ENCODE results near the gene MRPS9. TPM values are rescaled to one million over a fixed set of nuclear protein-coding genes. Genes with fewer than 3 reads are reported as not detected.

MRPS9 gene
- total RNA-seq, 1 donor from 2014 or later: 16.8 TPM

GRCh38 chr2:105056245-105056644 is 18.4 kb downstream of the MRPS9 start:
- H3K36me3 Mint-ChIP-seq (ENCODE audit: low read depth): peaks cover 8% of the 10 kb centered on the region
- H3K9me3 Mint-ChIP-seq (ENCODE audit: low read depth): peaks cover 10% of the 10 kb centered on the region
- H3K4me1 Mint-ChIP-seq (ENCODE audit: low read depth): no peaks in the 10 kb centered on the region
- no peak overlapping the region for H3K4me3 Mint-ChIP-seq (ENCODE audit: unreplicated experiment)
- H3K27me3 Mint-ChIP-seq (ENCODE audit: low read depth): no peaks in the 10 kb centered on the region
- no peak for TF ChIP-seq CTCF (IDR thresholded peaks at IDR 0.05)
- DNase-seq (ENCODE audit: low spot score): no peak
- no peak overlapping the region for H3K27ac Mint-ChIP-seq (ENCODE audit: unreplicated experiment)

- Mint-ChIP-seq H3K27me3 (ENCODE audit: low read depth) (no peaks in the 10 kb centered on the region), H3K27ac (ENCODE audit: unreplicated experiment) (no peak overlapping the region), H3K4me3 (ENCODE audit: unreplicated experiment) (no peak overlapping the region), H3K4me1 (ENCODE audit: low read depth) (peaks cover 8% of the 10 kb centered on the region), H3K36me3 (ENCODE audit: low read depth) (peaks cover 5% of the 10 kb centered on the region), H3K9me3 (ENCODE audit: low read depth) (peaks cover 6% of the 10 kb centered on the region)
- DNase-seq (ENCODE audit: low spot score): no peak
- no peak for TF ChIP-seq CTCF (IDR thresholded peaks at IDR 0.05)
Observed at GRCh38 chr2:105057005-105057404, 19.1 kb downstream of the MRPS9 start.

GRCh38 chr2:105061560-105061959 is 23.7 kb downstream of the MRPS9 start:
- Mint-ChIP-seq H3K9me3 (ENCODE audit: low read depth) (no peaks in the 10 kb centered on the region), H3K27ac (ENCODE audit: unreplicated experiment) (no peak overlapping the region), H3K36me3 (ENCODE audit: low read depth) (no peaks in the 10 kb centered on the region), H3K4me3 (ENCODE audit: unreplicated experiment) (no peak overlapping the region), H3K27me3 (ENCODE audit: low read depth) (no peaks in the 10 kb centered on the region), H3K4me1 (ENCODE audit: low read depth) (peaks cover 9% of the 10 kb centered on the region)
- no peak for DNase-seq (ENCODE audit: low spot score)
- TF ChIP-seq CTCF (IDR thresholded peaks at IDR 0.05): no peak

GRCh38 chr2:105062158-105062557 is 24.3 kb downstream of the MRPS9 start:
- Mint-ChIP-seq H3K9me3 (ENCODE audit: low read depth) (no peaks in the 10 kb centered on the region), H3K4me3 (ENCODE audit: unreplicated experiment) (no peak overlapping the region), H3K36me3 (ENCODE audit: low read depth) (no peaks in the 10 kb centered on the region), H3K27ac (ENCODE audit: unreplicated experiment) (no peak overlapping the region), H3K27me3 (ENCODE audit: low read depth) (no peaks in the 10 kb centered on the region), H3K4me1 (ENCODE audit: low read depth) (peaks cover 9% of the 10 kb centered on the region)
- no peak for DNase-seq (ENCODE audit: low spot score)
- TF ChIP-seq CTCF (IDR thresholded peaks at IDR 0.05): no peak

- no peak overlapping the region for H3K4me3 Mint-ChIP-seq (ENCODE audit: unreplicated experiment)
- H3K4me1 Mint-ChIP-seq (ENCODE audit: low read depth): no peaks in the 10 kb centered on the region
- no peak for DNase-seq (ENCODE audit: low spot score)
- no peak for TF ChIP-seq CTCF (IDR thresholded peaks at IDR 0.05)
- peaks cover 2% of the 10 kb centered on the region for H3K36me3 Mint-ChIP-seq (ENCODE audit: low read depth)
- H3K27ac Mint-ChIP-seq (ENCODE audit: unreplicated experiment): no peak overlapping the region
- no peaks in the 10 kb centered on the region for H3K9me3 Mint-ChIP-seq (ENCODE audit: low read depth)
- H3K27me3 Mint-ChIP-seq (ENCODE audit: low read depth): no peaks in the 10 kb centered on the region
Observed at GRCh38 chr2:105068387-105068786, 30.5 kb downstream of the MRPS9 start.

Data from chondrocyte (in vitro differentiated cells).